ENCODE measurements around the gene PBOV1.
"Not testable (repeated sequence)": the region's sequence is repeated elsewhere in the genome, so short reads cannot be mapped to it uniquely, and the experiment has no call there.

The PBOV1 gene

DNA sequence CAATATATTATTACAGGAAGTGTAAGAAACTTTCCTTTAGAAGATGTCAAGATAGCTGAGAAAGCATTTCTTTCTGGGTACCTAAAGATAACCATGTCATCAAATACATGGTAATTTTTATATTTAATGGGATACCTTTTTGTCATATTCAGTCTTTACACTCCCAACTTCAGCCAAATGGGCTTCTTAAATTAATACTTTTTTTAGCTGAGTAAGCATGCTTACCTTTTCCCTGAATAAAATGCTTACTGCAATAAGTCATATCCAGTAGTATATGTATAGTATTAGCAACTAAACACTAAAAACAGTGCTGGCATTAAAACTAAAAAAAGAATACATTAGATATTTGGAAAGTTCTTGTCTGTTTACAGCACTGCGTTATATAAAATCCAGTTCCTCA is 17.4 kb upstream of the PBOV1 start:
- no peak for DNase-seq

DNA sequence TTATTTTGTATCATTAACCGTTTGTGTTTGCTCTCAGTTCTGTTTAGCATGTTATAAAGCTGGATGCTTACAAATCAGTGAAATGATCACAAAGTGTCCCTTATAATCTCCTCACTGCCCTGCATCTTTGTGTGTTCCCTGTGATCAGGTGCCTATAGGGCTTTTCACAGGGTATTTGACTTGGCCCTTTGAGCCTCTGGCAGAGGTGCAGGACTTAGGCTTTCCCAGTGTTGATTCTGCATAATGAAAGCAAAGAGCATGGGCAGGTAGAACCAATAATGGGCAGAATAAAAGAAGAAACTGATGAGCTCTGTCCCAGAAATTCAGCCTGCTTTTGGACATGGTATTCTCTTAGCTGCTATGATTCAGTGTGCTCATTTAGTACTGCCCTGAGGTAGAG is 16.9 kb upstream of the PBOV1 start:
- no peak for DNase-seq

DNA sequence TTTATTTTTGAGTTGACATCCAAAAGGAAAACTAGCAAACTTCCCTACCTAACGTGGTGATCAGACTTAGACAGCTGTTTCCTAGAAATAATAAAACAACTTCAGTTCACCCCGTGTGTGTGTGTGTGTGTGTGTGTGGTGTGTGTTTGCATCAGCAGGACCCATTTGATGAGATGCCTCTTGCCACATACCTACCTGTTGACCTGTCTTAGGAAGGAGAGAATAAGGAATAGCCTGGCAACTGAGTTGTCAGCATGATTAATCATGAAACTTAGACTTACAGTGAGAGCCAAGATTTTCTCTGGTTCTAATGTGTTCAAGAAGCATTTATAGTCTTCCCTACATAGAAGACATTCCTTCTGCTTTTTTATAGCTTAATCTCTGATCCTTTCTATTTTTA is 16.1 kb upstream of the PBOV1 start:
- DNase-seq: no peak

DNA sequence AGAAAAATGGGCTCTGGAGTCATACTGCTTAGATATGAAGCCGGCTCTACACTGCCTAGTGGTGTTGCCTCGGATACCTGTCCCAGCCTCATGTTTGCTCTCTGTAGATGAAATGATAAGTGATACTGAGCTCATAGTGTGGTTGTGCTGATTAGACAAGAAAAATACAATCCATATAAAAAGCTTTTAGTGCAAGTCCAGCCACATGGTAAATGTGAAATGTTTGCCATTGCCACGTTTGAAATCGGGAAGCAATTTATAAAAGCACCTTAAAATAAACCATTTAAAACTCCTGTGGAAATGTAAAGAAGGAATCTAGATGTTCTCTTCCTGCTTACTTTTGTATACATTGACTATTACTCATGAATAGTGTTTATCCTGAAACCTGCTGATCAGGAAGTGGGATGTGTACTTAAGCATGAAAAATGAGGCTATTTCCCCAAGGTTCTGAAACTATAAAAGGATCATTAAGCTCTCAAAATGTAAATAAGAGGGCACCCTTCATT is 13.1 kb upstream of the PBOV1 start:
- DNase-seq: no peak

- DNase-seq: no peak
Observed at GRCh38 chr6:138230759-138231380, 12.6 kb upstream of the PBOV1 start.

- no peak for DNase-seq
Observed at GRCh38 chr6:138230221-138230620, 11.9 kb upstream of the PBOV1 start.

GRCh38 chr6:138229663-138230179 is 11.4 kb upstream of the PBOV1 start:
- no peak for DNase-seq

DNA sequence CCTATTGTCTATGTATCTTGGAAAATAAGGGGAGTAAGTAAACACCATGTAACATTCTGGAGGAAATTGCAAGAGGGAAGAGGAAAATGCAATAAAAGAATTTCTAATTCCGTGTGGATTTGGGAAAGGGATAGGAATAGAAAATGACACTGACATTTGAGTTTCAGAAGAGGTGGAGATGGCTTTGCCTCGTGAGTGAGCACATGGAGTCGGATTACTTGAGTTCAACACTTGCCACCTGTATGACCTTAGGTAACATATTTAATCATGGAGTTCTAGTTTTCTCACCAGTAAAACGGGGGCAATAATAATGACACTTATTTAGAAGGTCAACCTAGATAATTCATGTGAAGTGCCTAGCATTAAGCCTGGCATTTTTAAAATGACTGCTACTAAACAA is 10.8 kb upstream of the PBOV1 start:
- DNase-seq: no peak

DNA sequence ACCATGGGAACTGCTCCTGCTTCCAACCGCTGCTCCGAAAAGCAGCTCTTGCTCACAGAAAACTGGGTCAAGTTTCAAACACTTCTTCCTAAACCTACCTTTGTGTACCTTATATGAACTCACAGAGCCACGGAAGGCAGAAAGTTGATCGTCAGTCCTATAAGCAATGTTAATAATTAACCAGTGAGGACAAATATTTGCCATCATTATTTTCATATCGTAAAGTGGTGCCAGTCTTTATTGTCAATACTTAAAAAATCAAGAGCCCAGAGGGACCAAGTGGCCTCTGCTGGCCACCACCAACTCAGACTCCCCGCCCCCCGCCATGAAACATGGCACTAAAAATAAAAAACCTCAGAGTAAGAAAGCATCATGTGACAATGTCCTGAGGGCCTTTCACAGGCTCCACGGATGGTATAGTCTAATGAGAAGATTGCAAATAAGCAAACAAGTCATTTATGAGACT is 9.1 kb upstream of the PBOV1 start:
- no peak for DNase-seq

- DNase-seq: no peak
Observed at GRCh38 chr6:138226700-138227315, 8.5 kb upstream of the PBOV1 start.

GRCh38 chr6:138225953-138226352 is 7.7 kb upstream of the PBOV1 start:
- no peak for DNase-seq

GRCh38 chr6:138222901-138223546 is 4.7 kb upstream of the PBOV1 start:
- DNase-seq: no peak

- no peak for DNase-seq
Observed at GRCh38 chr6:138219901-138220300, 1.6 kb upstream of the PBOV1 start.

- DNase-seq: no peak
Observed at GRCh38 chr6:138219398-138219797, 1.1 kb upstream of the PBOV1 start.

DNA sequence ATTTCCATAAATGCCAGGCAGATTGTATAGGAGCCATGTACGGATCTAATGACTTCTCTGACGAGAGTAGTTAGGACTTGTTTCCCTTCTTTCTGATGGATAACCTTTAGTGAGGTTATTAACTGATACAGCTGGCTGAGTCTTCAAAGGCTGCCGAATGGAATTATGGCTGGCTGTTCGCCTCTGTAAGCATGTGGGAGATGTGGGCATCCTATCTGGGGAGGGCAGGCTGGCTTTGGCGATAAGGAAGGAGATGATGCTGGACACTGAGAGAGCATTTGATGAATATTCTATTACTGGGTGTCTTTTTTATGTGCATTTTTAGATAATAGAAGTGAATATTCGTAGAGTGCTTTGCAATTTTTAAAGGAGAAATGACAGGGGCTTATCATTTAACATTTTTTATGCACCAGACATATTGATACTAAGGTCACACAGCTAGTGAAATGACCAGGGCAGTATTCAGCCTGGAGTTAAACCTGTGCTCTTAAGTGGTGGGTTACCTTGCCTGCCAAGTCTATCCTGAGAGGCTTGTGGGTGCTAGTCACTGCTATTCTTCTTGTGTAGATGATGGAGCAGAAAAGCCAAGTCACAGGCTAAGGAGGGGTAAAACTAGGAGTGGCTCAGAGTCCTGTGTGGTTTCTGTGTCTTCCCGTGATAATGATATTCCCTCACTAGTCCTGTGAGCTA is 3.1 kb downstream of the PBOV1 start:
- no peak for DNase-seq

DNA sequence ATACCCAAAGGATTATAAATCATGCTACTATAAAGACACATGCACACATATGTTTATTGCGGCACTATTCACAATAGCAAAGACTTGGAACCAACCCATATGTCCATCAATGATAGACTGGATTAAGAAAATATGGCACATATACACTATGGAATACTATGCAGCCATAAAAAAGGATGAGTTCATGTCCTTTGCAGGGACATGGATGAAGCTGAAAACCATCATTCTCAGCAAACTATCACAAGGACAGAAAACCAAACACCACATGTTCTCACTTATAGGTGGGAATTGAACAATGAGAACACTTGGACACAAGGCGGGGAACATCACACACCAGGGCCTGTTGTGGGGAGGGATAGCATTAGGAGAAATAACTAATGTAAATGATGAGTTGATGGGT is 5.8 kb downstream of the PBOV1 start:
- not testable (repeated sequence) for DNase-seq

DNA sequence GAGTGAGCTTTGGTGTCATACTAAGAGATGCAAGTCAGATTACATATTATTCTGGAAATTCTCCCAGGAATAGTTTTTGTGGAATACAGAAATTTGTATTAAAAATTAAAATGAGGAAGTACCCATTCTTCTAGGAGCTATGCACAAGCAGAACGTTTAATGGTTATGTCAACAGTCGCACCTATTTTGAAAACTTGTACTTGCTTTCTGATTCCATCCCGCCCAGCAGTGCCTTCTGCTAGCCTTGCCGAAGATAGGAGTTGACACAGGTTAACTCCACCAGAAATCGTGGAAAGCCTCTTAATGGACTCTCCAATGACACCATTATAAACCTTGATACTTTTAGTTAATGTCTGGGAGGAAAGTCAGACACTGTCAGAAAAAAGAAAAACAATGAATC is 6.7 kb downstream of the PBOV1 start:
- DNase-seq: no peak

- DNase-seq: no peak
Observed at GRCh38 chr6:138211048-138211581, 7.2 kb downstream of the PBOV1 start.

DNA sequence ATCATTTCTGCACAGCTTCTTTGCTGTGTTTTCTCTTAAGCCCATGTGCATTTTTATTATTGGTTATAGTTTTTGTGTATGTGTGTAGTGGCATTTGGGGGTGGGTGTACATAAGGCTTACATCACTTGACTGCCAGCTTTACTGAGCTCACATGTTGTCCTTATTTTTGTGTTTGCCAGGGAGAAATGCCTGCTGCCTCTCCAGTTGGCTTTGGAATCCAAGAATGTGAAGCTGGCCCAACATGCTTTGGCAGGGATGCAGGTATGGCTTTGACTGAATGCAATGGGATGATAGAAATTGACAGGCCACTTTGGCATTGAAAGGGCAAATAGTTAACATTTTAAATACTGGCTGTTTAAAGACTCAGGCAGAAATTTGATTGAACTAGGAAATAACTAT is 11.4 kb downstream of the PBOV1 start:
- no peak for DNase-seq

DNA sequence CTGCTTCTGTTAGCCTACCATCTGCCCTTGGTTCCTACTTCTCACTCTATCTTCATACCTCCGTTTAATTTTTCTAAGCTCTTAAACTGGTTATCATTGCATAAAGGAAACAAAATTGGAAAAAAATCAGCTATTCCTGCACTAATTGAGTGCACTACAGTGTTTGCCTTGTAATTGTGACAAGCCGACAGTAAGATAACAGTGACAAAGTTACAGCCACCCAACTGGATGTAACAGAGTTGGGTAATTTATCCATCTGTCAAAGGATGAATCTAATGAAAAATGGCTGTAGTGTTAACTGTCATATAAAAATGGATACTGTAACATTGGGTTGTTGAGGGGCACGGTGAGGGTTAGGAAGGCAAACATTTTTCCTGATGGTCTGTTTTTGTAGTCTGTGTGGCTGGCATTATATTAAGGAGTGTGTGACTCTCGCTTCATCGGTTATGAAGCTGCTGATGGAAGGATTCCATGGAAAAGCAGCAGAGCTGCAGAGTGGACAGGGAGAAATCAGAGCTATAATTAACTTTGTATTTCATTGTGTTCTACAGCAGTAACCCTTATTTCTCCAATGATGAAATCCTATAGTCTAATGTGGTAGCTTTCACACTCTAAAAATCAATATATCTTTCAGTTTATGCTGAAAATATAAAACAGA is 12.7 kb downstream of the PBOV1 start:
- DNase-seq: no peak

GRCh38 chr6:138204792-138205384 is 13.4 kb downstream of the PBOV1 start:
- no peak for DNase-seq

DNA sequence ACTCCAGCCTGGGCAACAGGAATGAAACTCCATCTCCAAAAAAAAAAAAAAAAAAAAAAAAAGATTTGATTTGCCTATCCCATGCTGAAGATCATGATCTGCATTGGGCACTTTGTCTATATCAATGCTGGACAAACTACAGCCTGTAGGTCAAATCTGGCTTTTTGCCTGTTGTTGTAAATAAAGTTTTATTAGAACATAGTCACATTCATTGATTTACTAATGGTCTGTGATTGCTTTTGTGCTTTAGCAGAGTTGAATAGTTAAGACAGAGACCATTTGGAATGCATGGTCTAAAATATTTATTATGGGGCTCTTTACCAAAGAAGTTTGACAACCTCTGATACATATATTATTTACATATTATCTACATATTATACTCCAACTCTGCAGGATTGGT is 14.0 kb downstream of the PBOV1 start:
- DNase-seq: no peak

Data from GOT3 (cell line).